ENCODE results near the gene DPP6. TPM values are rescaled to one million over a fixed set of nuclear protein-coding genes. Genes with fewer than 3 reads are reported as not detected.

DPP6 gene
- total and polyA plus RNA-seq, 9 of the 15 experiments (the other 6 are each of a cell fraction or from before 2014, with no cell fraction given): not detected

- TF ChIP-seq PURB (CRISPR knock-in tag; IDR thresholded peaks at IDR 0.05; ENCODE audit: low read depth) (no peak), ILF3 (IDR thresholded peaks at IDR 0.05; ENCODE audit: borderline replicate concordance) (no peak), RNF2 (IDR thresholded peaks at IDR 0.05) (no peak), DIDO1 (tag; IDR thresholded peaks at IDR 0.05; ENCODE audit: low read depth) (no peak), TFE3 (CRISPR knock-in tag; IDR thresholded peaks at IDR 0.05) (no peak), ILK (tag; IDR thresholded peaks at IDR 0.05; ENCODE audit: borderline replicate concordance, low read depth) (no peak), ATF1 (CRISPR knock-in tag; IDR thresholded peaks at IDR 0.05) (no peak), ATF1 (tag; IDR thresholded peaks at IDR 0.05) (peak; percentile 29; the same call in 1 of the 2 replicates), ZSCAN32 (CRISPR knock-in tag; IDR thresholded peaks at IDR 0.05) (no peak), CBX2 (IDR thresholded peaks at IDR 0.05; ENCODE audit: insufficient read depth, low read length, poor library complexity, severe bottlenecking) (no peak), ZNF592 (IDR thresholded peaks at IDR 0.05) (peak; percentile 90), ATF3 (IDR thresholded peaks at IDR 0.05) (no peak), ATF3 (CRISPR knock-in tag; conservative IDR thresholded peaks at IDR 0.05) (no peak), ZBTB7A (IDR thresholded peaks at IDR 0.05; ENCODE audit: borderline replicate concordance, control insufficient read depth, low read depth, low read length) (no peak), SRSF9 (IDR thresholded peaks at IDR 0.05; ENCODE audit: borderline replicate concordance, low read depth, low read length) (no peak), FIP1L1 (IDR thresholded peaks at IDR 0.05; ENCODE audit: low read depth, low read length, poor library complexity, severe bottlenecking) (no peak), ZFP36 (IDR thresholded peaks at IDR 0.05; ENCODE audit: low read depth, low read length, partially characterized antibody) (no peak), ZC3H8 (IDR thresholded peaks at IDR 0.05) (no peak), HDAC6 (IDR thresholded peaks at IDR 0.05; ENCODE audit: low read depth, low read length) (no peak), ETS1 (conservative IDR thresholded peaks at IDR 0.05; ENCODE audit: control insufficient read depth, low read depth, low read length) (no peak), PKNOX1 (IDR thresholded peaks at IDR 0.05) (peak; percentile 59)
Observed at GRCh38 chr7:154677454-154677853, 625.3 kb downstream of the DPP6 start (continued).
